Measurements from ENCODE around the gene SRGAP3.

The SRGAP3 gene

DNA sequence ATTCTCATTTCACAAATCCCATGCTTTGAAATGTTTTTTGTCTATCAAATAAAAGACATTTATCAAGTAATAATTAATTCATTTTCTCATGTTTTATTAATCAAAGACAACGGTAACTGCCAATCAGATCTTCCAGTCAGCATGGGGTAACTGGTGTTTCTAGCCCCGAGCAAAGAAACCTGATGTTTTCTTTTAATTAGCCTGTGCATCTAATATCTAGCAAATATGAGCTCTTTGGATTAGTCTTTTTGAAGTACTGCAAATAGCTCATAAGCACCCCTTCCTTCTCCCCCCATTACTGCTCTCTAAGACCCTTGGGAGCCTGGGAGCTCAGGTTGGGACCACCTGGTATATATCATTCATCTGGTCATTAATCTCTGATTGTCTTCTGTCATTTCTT is 43.1 kb upstream of the SRGAP3 start:
- H3K4me3 ChIP-seq (ENCODE audit: low read depth, low read length): no peak overlapping the region
- no peaks in the 10 kb centered on the region for H3K36me3 ChIP-seq (ENCODE audit: control insufficient read depth in 2 of 2, insufficient read depth in 1 of 2, low read length in 2 of 2)
- H3K9me3 ChIP-seq (ENCODE audit: control insufficient read depth, insufficient read depth, low read depth, low read length): no peaks in the 10 kb centered on the region
- TF ChIP-seq, protein P1, sequence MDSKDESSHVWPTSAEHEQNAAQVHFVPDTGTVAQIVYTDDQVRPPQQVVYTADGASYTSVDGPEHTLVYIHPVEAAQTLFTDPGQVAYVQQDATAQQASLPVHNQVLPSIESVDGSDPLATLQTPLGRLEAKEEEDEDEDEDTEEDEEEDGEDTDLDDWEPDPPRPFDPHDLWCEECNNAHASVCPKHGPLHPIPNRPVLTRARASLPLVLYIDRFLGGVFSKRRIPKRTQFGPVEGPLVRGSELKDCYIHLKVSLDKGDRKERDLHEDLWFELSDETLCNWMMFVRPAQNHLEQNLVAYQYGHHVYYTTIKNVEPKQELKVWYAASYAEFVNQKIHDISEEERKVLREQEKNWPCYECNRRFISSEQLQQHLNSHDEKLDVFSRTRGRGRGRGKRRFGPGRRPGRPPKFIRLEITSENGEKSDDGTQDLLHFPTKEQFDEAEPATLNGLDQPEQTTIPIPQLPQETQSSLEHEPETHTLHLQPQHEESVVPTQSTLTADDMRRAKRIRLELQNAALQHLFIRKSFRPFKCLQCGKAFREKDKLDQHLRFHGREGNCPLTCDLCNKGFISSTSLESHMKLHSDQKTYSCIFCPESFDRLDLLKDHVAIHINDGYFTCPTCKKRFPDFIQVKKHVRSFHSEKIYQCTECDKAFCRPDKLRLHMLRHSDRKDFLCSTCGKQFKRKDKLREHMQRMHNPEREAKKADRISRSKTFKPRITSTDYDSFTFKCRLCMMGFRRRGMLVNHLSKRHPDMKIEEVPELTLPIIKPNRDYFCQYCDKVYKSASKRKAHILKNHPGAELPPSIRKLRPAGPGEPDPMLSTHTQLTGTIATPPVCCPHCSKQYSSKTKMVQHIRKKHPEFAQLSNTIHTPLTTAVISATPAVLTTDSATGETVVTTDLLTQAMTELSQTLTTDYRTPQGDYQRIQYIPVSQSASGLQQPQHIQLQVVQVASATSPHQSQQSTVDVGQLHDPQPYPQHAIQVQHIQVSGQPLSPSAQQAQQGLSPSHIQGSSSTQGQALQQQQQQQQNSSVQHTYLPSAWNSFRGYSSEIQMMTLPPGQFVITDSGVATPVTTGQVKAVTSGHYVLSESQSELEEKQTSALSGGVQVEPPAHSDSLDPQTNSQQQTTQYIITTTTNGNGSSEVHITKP (tag by site-specific recombination; IDR thresholded peaks at IDR 0.05): no peak
- no peak for TF ChIP-seq ZNF514 (tag by site-specific recombination; IDR thresholded peaks at IDR 0.05)
- TF ChIP-seq ZNF202 (tag by site-specific recombination; IDR thresholded peaks at IDR 0.05; ENCODE audit: borderline replicate concordance): no peak
- no peak for TF ChIP-seq ZBTB6 (tag by site-specific recombination; IDR thresholded peaks at IDR 0.05)
- TF ChIP-seq, protein P2, sequence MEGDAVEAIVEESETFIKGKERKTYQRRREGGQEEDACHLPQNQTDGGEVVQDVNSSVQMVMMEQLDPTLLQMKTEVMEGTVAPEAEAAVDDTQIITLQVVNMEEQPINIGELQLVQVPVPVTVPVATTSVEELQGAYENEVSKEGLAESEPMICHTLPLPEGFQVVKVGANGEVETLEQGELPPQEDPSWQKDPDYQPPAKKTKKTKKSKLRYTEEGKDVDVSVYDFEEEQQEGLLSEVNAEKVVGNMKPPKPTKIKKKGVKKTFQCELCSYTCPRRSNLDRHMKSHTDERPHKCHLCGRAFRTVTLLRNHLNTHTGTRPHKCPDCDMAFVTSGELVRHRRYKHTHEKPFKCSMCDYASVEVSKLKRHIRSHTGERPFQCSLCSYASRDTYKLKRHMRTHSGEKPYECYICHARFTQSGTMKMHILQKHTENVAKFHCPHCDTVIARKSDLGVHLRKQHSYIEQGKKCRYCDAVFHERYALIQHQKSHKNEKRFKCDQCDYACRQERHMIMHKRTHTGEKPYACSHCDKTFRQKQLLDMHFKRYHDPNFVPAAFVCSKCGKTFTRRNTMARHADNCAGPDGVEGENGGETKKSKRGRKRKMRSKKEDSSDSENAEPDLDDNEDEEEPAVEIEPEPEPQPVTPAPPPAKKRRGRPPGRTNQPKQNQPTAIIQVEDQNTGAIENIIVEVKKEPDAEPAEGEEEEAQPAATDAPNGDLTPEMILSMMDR (tag by site-specific recombination; IDR thresholded peaks at IDR 0.05): no peak
- TF ChIP-seq ZNF335 (tag by site-specific recombination; conservative IDR thresholded peaks at IDR 0.05): no peak
- TF ChIP-seq ZNF549 (tag by site-specific recombination; IDR thresholded peaks at IDR 0.05): no peak
- no peak for TF ChIP-seq ZNF76 (tag by site-specific recombination; IDR thresholded peaks at IDR 0.05; ENCODE audit: borderline replicate concordance, low read depth)
- ChIA-PET POLR2A (no interaction called here), CTCF (interaction anchor here (1.1 kb wide), 1 partner anchor 10 kb away, joined by 5 read pairs; no protein-coding TSS in a partner anchor)
- no peaks in the 10 kb centered on the region for H3K4me1 ChIP-seq (ENCODE audit: control insufficient read depth, insufficient read depth, low read length)
- H3K27ac ChIP-seq (ENCODE audit: extremely low read depth, low read depth, low read length): no peak overlapping the region

GRCh38 chr3:9291821-9292410 is 42.5 kb upstream of the SRGAP3 start:
- CTCF ChIA-PET: interaction anchor here (1.1 kb wide), 1 partner anchor 10 kb away, joined by 5 read pairs; no protein-coding TSS in a partner anchor
- Histone ChIP-seq H3K4me3 (ENCODE audit: low read depth, low read length) (no peak overlapping the region), H3K27ac (ENCODE audit: extremely low read depth, low read depth, low read length) (no peak overlapping the region), H3K36me3 (ENCODE audit: control insufficient read depth in 2 of 2, insufficient read depth in 1 of 2, low read length in 2 of 2) (no peaks in the 10 kb centered on the region), H3K4me1 (ENCODE audit: control insufficient read depth, insufficient read depth, low read length) (no peaks in the 10 kb centered on the region), H3K9me3 (ENCODE audit: control insufficient read depth, insufficient read depth, low read depth, low read length) (no peaks in the 10 kb centered on the region)
- no peak for TF ChIP-seq ZNF701 (tag by site-specific recombination; IDR thresholded peaks at IDR 0.05)
- no peak for TF ChIP-seq ZNF23 (tag by site-specific recombination; IDR thresholded peaks at IDR 0.05; ENCODE audit: borderline replicate concordance)
- TF ChIP-seq, protein P3, sequence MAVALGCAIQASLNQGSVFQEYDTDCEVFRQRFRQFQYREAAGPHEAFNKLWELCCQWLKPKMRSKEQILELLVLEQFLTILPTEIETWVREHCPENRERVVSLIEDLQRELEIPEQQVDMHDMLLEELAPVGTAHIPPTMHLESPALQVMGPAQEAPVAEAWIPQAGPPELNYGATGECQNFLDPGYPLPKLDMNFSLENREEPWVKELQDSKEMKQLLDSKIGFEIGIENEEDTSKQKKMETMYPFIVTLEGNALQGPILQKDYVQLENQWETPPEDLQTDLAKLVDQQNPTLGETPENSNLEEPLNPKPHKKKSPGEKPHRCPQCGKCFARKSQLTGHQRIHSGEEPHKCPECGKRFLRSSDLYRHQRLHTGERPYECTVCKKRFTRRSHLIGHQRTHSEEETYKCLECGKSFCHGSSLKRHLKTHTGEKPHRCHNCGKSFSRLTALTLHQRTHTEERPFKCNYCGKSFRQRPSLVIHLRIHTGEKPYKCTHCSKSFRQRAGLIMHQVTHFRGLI (tag by site-specific recombination; IDR thresholded peaks at IDR 0.05): no peak
- no peak for TF ChIP-seq ZNF223 (tag by site-specific recombination; IDR thresholded peaks at IDR 0.05)
- no peak for TF ChIP-seq ZNF521 (tag by site-specific recombination; IDR thresholded peaks at IDR 0.05)
- no peak for TF ChIP-seq ZNF394 (tag by site-specific recombination; IDR thresholded peaks at IDR 0.05; ENCODE audit: borderline replicate concordance)
- TF ChIP-seq ZBTB20 (tag by site-specific recombination; IDR thresholded peaks at IDR 0.05): no peak
- TF ChIP-seq ZNF239 (tag by site-specific recombination; IDR thresholded peaks at IDR 0.05): no peak
- TF ChIP-seq ZNF677 (tag by site-specific recombination; IDR thresholded peaks at IDR 0.05): no peak
- POLR2A ChIA-PET: no interaction called here
